ENCODE results near the gene CAB39L. TPM values are rescaled to one million over a fixed set of nuclear protein-coding genes. Genes with fewer than 3 reads are reported as not detected.
"Not testable (repeated sequence)": the region's sequence is repeated elsewhere in the genome, so short reads cannot be mapped to it uniquely, and the experiment has no call there.

Gene CAB39L
- polyA plus RNA-seq, 2 donors, result 9.8 to 15.9 TPM

DNA sequence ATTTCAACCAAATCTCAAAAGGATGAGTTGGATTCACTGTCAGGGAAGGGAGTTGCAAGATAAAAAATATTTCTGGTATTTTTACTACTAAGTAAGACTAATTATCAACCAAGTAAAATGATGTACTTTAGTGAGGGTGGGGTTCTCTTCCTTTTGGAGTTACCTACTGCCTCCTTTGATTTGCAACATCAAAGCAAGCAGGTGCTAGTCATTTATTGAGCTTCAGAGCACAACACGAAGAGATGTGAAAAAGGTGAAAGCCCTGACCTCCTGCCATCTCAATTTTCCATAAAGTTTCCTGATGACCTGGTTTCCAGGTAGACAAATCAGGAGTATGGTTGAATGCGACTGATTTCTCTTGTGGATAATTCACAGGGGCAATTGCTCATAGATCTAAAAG is 100.1 kb downstream of the CAB39L start:
- Histone ChIP-seq H3K9me3 (ENCODE audit: control insufficient read depth in 2 of 2, insufficient read depth in 1 of 2, low read depth in 1 of 2, low read length in 1 of 2) (no peaks in the 10 kb centered on the region), H3K27ac (ENCODE audit: low read depth in 2 of 2, low read length in 1 of 2) (no peak overlapping the region), H3K4me3 (ENCODE audit: low read depth in 1 of 2, low read length in 2 of 2) (no peak overlapping the region), H3K36me3 (ENCODE audit: control insufficient read depth in 2 of 2, insufficient read depth in 2 of 2, low read length in 1 of 2) (peaks cover 3 to 4% of the 10 kb centered on the region in 2 donors), H3K27me3 (ENCODE audit: control insufficient read depth in 1 of 2, insufficient read depth in 2 of 2, low read length in 2 of 2) (no peaks in the 10 kb centered on the region), H3K4me1 (ENCODE audit: control insufficient read depth in 2 of 2, insufficient read depth in 2 of 2, low read length in 1 of 2) (no peaks in the 10 kb centered on the region)
- WGBS, 2 donors, result 59 to 60% methylated on average over 2 of the region's 2 CpGs

DNA sequence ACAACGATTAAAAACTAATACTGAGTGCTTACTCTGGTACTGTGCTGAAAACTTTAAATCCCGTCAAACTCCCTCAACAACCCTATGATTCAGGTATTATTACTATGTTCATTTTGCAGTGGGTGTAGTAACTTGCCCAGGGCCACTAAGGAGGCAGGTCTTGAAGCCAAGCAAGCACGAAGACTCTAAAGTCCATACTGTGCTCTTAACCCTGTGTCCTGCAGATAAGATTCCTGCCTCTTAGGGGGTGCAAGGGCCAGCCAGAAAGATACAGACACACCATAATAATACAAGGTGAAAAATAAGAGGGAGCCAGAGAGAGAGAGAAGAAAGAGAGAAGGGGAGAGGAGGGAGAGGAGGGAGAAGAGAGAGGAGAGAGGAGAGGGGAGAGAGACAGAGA is 100.6 kb downstream of the CAB39L start:
- Histone ChIP-seq H3K27ac (ENCODE audit: low read depth in 2 of 2, low read length in 1 of 2) (no peak overlapping the region), H3K9me3 (ENCODE audit: control insufficient read depth in 2 of 2, insufficient read depth in 1 of 2, low read depth in 1 of 2, low read length in 1 of 2) (no peaks in the 10 kb centered on the region), H3K4me3 (ENCODE audit: low read depth in 1 of 2, low read length in 2 of 2) (no peak overlapping the region), H3K36me3 (ENCODE audit: control insufficient read depth in 2 of 2, insufficient read depth in 2 of 2, low read length in 1 of 2) (peaks cover 3 to 4% of the 10 kb centered on the region in 2 donors), H3K4me1 (ENCODE audit: control insufficient read depth in 2 of 2, insufficient read depth in 2 of 2, low read length in 1 of 2) (no peaks in the 10 kb centered on the region), H3K27me3 (ENCODE audit: control insufficient read depth in 1 of 2, insufficient read depth in 2 of 2, low read length in 2 of 2) (no peaks in the 10 kb centered on the region)
- 73 to 75% methylated on average over 3 of the region's 3 CpGs for WGBS, 2 donors

DNA sequence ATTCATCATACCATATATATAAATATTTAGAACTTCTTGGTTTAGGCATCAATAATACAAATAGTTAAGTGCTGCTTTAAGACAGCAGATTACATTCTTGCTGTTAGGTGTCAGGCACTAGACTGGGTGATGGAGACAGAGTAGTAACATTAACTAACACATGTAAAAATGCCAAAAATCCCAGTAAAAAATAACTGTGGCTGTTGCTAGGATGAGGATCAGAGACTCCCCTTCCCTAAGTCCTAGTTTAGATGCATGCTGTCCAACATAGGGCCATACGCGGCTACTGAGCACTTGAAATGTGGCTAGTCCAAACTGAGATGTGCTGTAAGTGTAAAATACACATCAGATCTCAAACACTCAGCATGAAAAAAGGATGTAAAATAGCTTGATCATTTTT is 101.4 kb downstream of the CAB39L start:
- peaks cover 3 to 4% of the 10 kb centered on the region in 2 donors for H3K36me3 ChIP-seq (ENCODE audit: control insufficient read depth in 2 of 2, insufficient read depth in 2 of 2, low read length in 1 of 2)
- H3K9me3 ChIP-seq (ENCODE audit: control insufficient read depth in 2 of 2, insufficient read depth in 1 of 2, low read depth in 1 of 2, low read length in 1 of 2), result no peaks in the 10 kb centered on the region
- 87 to 91% methylated on average over 2 of the region's 2 CpGs for WGBS, 2 donors
- H3K27me3 ChIP-seq (ENCODE audit: control insufficient read depth in 1 of 2, insufficient read depth in 2 of 2, low read length in 2 of 2), result no peaks in the 10 kb centered on the region
- no peak overlapping the region for H3K27ac ChIP-seq (ENCODE audit: low read depth in 2 of 2, low read length in 1 of 2)
- H3K4me1 ChIP-seq (ENCODE audit: control insufficient read depth in 2 of 2, insufficient read depth in 2 of 2, low read length in 1 of 2), result no peaks in the 10 kb centered on the region
- no peak overlapping the region for H3K4me3 ChIP-seq (ENCODE audit: low read depth in 1 of 2, low read length in 2 of 2)

DNA sequence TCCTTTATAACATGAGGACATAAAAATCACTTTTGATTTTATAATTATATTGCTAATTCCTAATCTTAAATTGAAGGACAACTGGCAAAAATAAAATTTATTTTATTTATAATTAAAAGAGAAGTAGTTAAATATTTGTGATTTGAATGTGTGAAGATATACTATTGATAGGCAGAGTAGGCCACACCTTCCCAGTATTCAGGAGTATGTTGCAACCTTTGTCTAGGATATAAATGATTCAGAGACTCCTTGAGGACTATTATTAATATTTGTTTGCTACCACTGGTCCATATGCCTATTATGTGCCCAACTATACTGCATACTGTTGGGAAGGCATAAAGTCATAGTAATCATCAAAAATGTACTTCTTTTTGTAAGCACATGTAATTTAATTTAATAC is 101.9 kb downstream of the CAB39L start:
- H3K36me3 ChIP-seq (ENCODE audit: control insufficient read depth in 2 of 2, insufficient read depth in 2 of 2, low read length in 1 of 2), result peaks cover 3 to 4% of the 10 kb centered on the region in 2 donors
- H3K4me1 ChIP-seq (ENCODE audit: control insufficient read depth in 2 of 2, insufficient read depth in 2 of 2, low read length in 1 of 2), result no peaks in the 10 kb centered on the region
- H3K4me3 ChIP-seq (ENCODE audit: low read depth in 1 of 2, low read length in 2 of 2), result no peak overlapping the region
- no peaks in the 10 kb centered on the region for H3K9me3 ChIP-seq (ENCODE audit: control insufficient read depth in 2 of 2, insufficient read depth in 1 of 2, low read depth in 1 of 2, low read length in 1 of 2)
- H3K27me3 ChIP-seq (ENCODE audit: control insufficient read depth in 1 of 2, insufficient read depth in 2 of 2, low read length in 2 of 2), result no peaks in the 10 kb centered on the region
- H3K27ac ChIP-seq (ENCODE audit: low read depth in 2 of 2, low read length in 1 of 2), result no peak overlapping the region

DNA sequence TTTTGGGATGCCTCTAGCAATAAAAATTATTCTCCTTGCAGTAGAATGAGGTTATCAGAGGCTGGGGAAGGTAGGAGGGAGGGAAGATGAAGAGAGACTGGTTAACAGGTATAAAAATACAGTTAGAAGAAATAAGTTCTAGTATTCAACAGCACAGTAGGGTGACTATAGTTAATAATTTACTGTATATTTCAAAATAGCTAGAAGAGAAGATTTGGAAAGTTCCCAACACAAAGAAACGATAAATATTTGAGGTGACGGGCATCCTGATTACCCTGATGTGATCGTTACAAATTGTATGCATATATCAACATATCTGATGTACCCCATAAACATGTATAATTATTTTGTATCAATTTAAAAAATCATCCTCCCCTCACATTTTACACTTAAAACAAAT is 102.3 kb downstream of the CAB39L start:
- 84 to 96% methylated on average over 3 of the region's 3 CpGs for WGBS, 2 donors
- Histone ChIP-seq H3K27ac (ENCODE audit: low read depth in 2 of 2, low read length in 1 of 2) (no peak overlapping the region), H3K4me3 (ENCODE audit: low read depth in 1 of 2, low read length in 2 of 2) (no peak overlapping the region), H3K36me3 (ENCODE audit: control insufficient read depth in 2 of 2, insufficient read depth in 2 of 2, low read length in 1 of 2) (peaks cover 3 to 4% of the 10 kb centered on the region in 2 donors), H3K9me3 (ENCODE audit: control insufficient read depth in 2 of 2, insufficient read depth in 1 of 2, low read depth in 1 of 2, low read length in 1 of 2) (no peaks in the 10 kb centered on the region), H3K27me3 (ENCODE audit: control insufficient read depth in 1 of 2, insufficient read depth in 2 of 2, low read length in 2 of 2) (no peaks in the 10 kb centered on the region), H3K4me1 (ENCODE audit: control insufficient read depth in 2 of 2, insufficient read depth in 2 of 2, low read length in 1 of 2) (no peaks in the 10 kb centered on the region)

DNA sequence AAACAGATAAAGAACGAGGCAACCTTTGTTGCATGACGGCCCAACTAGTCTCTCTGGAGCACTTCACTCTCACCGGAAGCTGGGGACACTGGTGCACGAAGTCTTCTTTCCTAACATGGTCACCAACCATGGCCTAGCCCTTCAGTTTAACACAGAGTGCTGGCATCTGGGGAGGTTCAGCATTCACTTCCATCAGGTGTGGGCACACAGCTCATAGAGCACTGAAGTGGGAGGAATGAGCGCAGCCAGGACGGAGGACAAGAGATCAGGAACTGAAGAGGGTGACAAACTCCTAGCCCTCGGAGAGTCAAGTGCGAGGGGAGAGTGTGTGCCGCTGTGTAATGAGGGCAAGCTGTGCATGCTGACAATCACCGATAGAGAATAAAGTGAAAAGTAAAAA is 103.7 kb downstream of the CAB39L start:
- peaks cover 3 to 4% of the 10 kb centered on the region in 2 donors for H3K36me3 ChIP-seq (ENCODE audit: control insufficient read depth in 2 of 2, insufficient read depth in 2 of 2, low read length in 1 of 2)
- H3K9me3 ChIP-seq (ENCODE audit: control insufficient read depth in 2 of 2, insufficient read depth in 1 of 2, low read depth in 1 of 2, low read length in 1 of 2), result no peaks in the 10 kb centered on the region
- no peaks in the 10 kb centered on the region for H3K27me3 ChIP-seq (ENCODE audit: control insufficient read depth in 1 of 2, insufficient read depth in 2 of 2, low read length in 2 of 2)
- WGBS, 2 donors, result 94 to 95% methylated on average over 10 of the region's 10 CpGs
- no peaks in the 10 kb centered on the region for H3K4me1 ChIP-seq (ENCODE audit: control insufficient read depth in 2 of 2, insufficient read depth in 2 of 2, low read length in 1 of 2)
- no peak overlapping the region for H3K27ac ChIP-seq (ENCODE audit: low read depth in 2 of 2, low read length in 1 of 2)
- H3K4me3 ChIP-seq (ENCODE audit: low read depth in 1 of 2, low read length in 2 of 2), result no peak overlapping the region

DNA sequence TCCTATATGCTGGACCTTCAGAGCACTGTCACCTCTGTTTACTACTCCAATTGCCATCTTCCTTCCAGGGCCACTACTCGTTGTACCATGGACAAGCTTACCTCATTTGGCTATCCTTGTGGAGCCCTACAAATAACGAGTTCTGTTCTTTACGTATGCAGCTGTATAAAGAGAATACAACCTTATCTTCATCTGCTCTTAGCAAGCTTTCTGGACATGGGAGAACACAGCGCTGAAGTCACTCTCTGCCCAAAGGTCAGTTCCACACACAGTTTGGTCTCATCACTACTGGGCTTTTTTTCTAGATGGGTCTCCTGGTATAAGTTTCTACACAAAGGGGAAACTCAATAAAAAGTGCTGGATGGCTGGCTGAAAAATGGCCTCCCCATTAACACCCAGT is 107.2 kb downstream of the CAB39L start:
- WGBS, 2 donors, result 89 to 90% methylated on average over 4 of the region's 4 CpGs
- Histone ChIP-seq H3K36me3 (ENCODE audit: control insufficient read depth in 2 of 2, insufficient read depth in 2 of 2, low read length in 1 of 2) (peaks cover 3 to 6% of the 10 kb centered on the region in 2 donors), H3K27ac (ENCODE audit: low read depth in 2 of 2, low read length in 1 of 2) (no peak overlapping the region), H3K9me3 (ENCODE audit: control insufficient read depth in 2 of 2, insufficient read depth in 1 of 2, low read depth in 1 of 2, low read length in 1 of 2) (no peaks in the 10 kb centered on the region), H3K27me3 (ENCODE audit: control insufficient read depth in 1 of 2, insufficient read depth in 2 of 2, low read length in 2 of 2) (no peaks in the 10 kb centered on the region), H3K4me3 (ENCODE audit: low read depth in 1 of 2, low read length in 2 of 2) (no peak overlapping the region), H3K4me1 (ENCODE audit: control insufficient read depth in 2 of 2, insufficient read depth in 2 of 2, low read length in 1 of 2) (no peaks in the 10 kb centered on the region)

DNA sequence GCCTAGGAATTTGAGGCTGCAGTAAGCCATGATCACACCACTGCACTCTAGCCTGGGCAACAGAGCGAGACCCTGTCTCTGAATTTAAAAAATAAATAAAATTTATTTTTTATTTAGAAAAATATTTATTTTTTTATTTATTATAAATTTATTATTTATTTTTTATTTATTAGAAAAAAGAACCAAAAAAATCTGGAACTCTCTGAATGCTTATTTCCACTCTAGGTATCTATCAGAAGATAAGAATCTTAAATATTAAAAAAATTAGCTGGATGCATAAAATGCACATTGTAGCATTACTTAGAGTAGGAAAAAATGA is 113.4 kb downstream of the CAB39L start:
- H3K9me3 ChIP-seq (ENCODE audit: control insufficient read depth in 2 of 2, insufficient read depth in 1 of 2, low read depth in 1 of 2, low read length in 1 of 2), result no peaks in the 10 kb centered on the region

DNA sequence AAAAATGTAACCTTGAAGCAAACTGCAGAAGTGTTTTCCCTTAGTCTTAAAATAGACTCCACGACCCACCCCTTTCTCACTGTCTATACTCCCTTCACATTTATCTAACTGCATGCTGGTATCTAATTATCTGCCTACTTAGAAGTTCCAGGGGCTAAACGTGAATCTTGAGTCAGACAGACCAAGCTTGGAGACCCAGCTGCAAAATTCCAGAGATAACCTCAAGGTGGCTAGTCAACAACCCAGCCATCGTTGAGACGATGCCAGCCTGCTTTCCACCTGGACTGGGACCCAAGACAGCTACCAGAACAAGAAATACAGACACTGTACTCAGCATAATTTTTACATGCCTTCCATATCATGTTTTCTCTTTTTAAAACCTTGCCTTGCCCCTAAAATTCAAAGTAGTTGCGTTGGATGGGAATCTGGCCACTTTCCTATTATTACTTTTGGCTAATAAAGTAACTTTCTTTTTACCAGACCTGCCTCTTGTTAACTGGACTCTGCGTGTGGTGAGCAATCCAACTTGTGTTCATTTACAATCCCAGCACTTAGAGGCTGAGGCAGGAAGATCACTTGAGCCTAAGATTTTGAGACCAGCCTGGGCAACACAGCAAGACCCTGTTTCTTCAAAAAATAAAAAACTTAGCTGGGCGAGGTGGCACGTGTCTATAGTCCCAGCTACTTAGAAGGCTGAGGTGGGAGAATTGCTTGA is 113.9 kb downstream of the CAB39L start:
- H3K36me3 ChIP-seq (ENCODE audit: control insufficient read depth in 2 of 2, insufficient read depth in 2 of 2, low read length in 1 of 2), result peaks cover 2% of the 10 kb centered on the region in 2 donors
- no peak overlapping the region for H3K4me3 ChIP-seq (ENCODE audit: low read depth in 1 of 2, low read length in 2 of 2)
- no peaks in the 10 kb centered on the region for H3K27me3 ChIP-seq (ENCODE audit: control insufficient read depth in 1 of 2, insufficient read depth in 2 of 2, low read length in 2 of 2)
- no peak overlapping the region for H3K27ac ChIP-seq (ENCODE audit: low read depth in 2 of 2, low read length in 1 of 2)
- no peaks in the 10 kb centered on the region for H3K4me1 ChIP-seq (ENCODE audit: control insufficient read depth in 2 of 2, insufficient read depth in 2 of 2, low read length in 1 of 2)
- WGBS, 2 donors, result 77 to 81% methylated on average over 8 of the region's 8 CpGs
- H3K9me3 ChIP-seq (ENCODE audit: control insufficient read depth in 2 of 2, insufficient read depth in 1 of 2, low read depth in 1 of 2, low read length in 1 of 2), result no peaks in the 10 kb centered on the region

More for the DNA sequence above, 113.4 kb downstream of the CAB39L start:
- no peaks in the 10 kb centered on the region for H3K27me3 ChIP-seq (ENCODE audit: control insufficient read depth in 1 of 2, insufficient read depth in 2 of 2, low read length in 2 of 2)
- H3K4me1 ChIP-seq (ENCODE audit: control insufficient read depth in 2 of 2, insufficient read depth in 2 of 2, low read length in 1 of 2), result no peaks in the 10 kb centered on the region
- WGBS, 2 donors, result 97 to 100% methylated on average over 1 of the region's 1 CpG
- H3K36me3 ChIP-seq (ENCODE audit: control insufficient read depth in 2 of 2, insufficient read depth in 2 of 2, low read length in 1 of 2), result peaks cover 2% of the 10 kb centered on the region in 2 donors
- no peak overlapping the region for H3K4me3 ChIP-seq (ENCODE audit: low read depth in 1 of 2, low read length in 2 of 2)
- no peak overlapping the region for H3K27ac ChIP-seq (ENCODE audit: low read depth in 2 of 2, low read length in 1 of 2)

DNA sequence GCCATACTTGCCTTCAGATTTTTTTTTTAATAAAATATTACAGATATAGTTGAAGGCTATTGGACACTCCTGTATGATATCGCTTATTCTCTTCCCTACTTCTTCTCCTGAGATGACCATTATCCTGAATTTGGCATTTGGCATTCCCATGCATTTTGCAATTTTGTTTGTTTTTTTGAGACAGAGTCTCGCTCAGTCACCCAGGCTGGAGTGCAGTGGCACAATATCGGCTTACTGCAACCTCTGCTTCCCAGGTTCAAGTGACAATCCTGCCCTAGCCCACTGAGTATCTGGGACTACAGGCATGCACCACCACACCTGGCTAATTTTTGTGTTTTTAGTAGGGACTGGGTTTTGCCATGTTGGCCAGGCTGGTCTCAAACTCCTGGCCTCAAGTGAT is 116.7 kb downstream of the CAB39L start:
- not testable (repeated sequence) for H3K4me1 ChIP-seq (ENCODE audit: control insufficient read depth in 2 of 2, insufficient read depth in 2 of 2, low read length in 1 of 2); H3K27ac ChIP-seq (ENCODE audit: low read depth in 2 of 2, low read length in 1 of 2); H3K9me3 ChIP-seq (ENCODE audit: control insufficient read depth in 2 of 2, insufficient read depth in 1 of 2, low read depth in 1 of 2, low read length in 1 of 2); H3K36me3 ChIP-seq (ENCODE audit: control insufficient read depth in 2 of 2, insufficient read depth in 2 of 2, low read length in 1 of 2); H3K27me3 ChIP-seq (ENCODE audit: control insufficient read depth in 1 of 2, insufficient read depth in 2 of 2, low read length in 2 of 2); H3K4me3 ChIP-seq (ENCODE audit: low read depth in 1 of 2, low read length in 2 of 2)
- 95 to 96% methylated on average over 3 of the region's 3 CpGs for WGBS, 2 donors
